ENCODE results near the gene ADARB2.

- TF ChIP-seq, protein P1, sequence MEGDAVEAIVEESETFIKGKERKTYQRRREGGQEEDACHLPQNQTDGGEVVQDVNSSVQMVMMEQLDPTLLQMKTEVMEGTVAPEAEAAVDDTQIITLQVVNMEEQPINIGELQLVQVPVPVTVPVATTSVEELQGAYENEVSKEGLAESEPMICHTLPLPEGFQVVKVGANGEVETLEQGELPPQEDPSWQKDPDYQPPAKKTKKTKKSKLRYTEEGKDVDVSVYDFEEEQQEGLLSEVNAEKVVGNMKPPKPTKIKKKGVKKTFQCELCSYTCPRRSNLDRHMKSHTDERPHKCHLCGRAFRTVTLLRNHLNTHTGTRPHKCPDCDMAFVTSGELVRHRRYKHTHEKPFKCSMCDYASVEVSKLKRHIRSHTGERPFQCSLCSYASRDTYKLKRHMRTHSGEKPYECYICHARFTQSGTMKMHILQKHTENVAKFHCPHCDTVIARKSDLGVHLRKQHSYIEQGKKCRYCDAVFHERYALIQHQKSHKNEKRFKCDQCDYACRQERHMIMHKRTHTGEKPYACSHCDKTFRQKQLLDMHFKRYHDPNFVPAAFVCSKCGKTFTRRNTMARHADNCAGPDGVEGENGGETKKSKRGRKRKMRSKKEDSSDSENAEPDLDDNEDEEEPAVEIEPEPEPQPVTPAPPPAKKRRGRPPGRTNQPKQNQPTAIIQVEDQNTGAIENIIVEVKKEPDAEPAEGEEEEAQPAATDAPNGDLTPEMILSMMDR (IDR thresholded peaks at IDR 0.05) = no peak
- TF ChIP-seq POLR2A (IDR thresholded peaks at IDR 0.05) = no peak
Measured at GRCh38 chr10:1316121-1316808, 421.1 kb downstream of the ADARB2 start.
